Right forelimb (tissue), 1 donor: ENCODE results near the gene FURIN.
A peak's percentile ranks its signal among the peaks of the same experiment; 100 is the strongest.
"Not testable (repeated sequence)": the region's sequence is repeated elsewhere in the genome, so short reads cannot be mapped to it uniquely, and the experiment has no call there.

ENCODE experiments used
- DNase-seq: peaks from one replicate; pipeline ENCODE4 v3.0.0-alpha.2; 2018

FURIN gene

DNA sequence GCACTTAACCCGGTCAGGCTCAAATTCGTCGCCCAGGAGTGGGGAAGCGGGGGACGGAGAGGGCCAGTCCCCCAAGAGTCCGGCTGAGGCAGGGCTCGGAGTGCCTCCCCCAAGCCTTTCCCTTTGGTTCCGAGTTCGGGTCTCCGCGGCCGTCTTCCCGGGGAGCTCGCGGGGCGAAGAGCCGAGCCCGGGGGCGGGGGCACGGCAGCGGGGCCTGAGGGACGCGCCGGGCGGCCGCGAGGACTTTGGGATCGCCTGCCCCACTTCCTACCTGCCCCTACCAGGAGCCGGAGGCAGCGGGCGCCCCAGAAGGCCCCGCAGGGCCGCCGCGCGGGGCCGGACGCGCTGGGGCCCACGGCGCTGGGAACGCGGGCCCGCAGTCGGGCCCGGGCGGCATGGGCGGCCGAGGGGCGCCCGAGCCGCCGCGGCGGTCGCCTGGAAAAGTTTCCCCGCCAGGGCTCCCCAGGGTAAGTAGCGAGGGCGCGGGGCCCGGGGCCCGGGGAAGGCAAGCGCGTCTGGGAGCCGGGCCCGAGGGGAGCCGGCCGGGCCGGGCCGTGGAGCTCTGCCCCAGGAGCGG lies 2.8 kb downstream of the FURIN start:
- DNase-seq = peak; percentile 72

DNA sequence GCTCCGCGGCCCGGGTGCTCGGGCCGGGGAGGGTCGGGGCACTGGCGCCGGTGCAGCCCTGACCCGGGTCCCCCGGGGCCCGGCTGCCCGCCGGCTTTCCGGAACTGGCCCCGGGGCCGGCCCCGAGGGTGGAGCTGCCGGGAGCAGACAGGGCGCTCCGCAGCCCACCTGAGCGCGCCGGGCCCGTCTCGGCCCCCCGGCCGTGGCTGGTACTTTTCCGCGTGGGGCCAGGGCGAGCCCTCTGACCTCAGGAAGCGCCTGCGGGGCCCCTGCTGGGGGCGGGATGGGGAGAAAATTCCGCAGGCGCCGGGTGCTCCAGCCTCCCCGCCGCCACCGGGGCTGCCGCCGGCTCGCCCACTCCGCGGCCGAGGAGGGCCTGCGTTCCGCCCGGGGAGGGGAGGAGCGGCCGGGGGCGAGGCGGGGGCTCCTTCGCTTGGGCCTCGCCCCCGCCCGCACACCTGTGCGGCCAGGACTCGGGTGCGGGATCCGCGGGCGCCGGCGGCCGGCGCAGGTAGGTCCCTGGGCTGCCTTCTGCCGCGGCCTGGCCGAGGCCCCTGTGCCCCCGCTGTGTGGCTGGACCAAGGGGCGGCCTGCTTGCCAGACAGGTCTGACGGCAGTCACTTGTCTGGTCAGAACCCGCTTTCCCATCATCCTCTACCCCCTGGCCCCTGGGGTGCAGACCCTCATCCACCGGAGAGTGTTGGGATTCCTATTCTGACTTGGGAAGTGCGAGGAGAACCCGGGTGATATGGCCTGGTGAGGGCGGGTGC lies 3.5 kb downstream of the FURIN start:
- no peak for DNase-seq

DNA sequence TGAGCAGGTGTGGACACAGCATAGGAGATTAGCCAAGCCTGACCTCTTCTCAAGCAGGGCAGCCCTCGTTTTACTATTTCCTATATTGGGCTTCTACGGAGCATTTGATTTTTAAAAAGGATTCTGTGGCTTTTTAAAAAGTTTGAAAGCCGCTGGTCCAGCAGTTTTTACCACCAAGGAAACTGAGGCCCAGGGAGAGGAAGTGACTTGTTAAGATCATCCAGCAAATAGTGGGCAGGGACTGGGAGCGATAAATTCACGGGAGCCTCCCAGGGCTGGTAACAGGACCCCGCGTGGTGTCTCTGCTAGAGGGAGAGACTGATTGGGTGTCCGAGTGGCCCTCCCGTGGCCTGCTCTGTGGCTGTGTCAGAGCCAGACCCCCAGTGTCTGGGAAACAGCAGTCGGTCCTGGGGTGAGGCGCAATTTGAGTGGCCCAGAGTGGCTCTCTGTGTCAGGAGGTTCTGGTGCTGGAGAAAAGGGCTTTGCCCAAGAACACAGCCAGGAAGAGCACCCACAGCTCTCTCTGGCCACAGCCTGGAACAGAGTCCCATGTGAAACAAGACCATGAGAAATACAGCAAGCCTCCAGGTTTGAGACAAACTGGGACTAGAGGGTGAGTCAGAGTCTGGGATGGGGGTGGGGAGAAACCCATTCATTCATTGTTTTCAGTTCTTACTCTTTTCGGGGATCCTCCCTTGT lies 4.2 kb downstream of the FURIN start:
- no peak for DNase-seq

DNA sequence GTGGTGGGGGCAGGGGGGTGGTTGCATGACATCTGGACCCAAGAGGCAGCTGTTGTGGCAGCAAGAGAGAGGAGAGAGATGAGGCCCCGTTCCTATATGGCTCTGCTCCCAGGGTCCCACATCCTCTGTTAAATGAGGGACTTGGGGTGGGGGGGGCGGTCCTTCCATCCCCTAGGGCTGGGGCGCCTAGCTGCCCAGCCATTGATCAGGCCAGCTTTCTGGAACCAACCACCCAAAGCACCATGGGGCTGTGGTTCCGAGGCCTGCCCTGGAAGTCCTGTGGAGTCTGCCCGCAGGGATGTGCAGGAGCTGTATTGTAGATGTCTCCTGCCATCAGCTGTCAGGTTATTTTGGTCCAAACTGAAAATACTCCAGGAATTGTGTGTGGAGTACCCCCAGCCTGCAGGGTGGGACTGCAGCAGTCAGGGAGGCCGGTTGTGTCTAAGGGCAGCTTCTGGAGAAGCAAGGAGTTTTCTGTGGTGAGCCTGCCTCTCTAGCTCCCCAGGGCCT lies 5.2 kb downstream of the FURIN start:
- no peak for DNase-seq

DNA sequence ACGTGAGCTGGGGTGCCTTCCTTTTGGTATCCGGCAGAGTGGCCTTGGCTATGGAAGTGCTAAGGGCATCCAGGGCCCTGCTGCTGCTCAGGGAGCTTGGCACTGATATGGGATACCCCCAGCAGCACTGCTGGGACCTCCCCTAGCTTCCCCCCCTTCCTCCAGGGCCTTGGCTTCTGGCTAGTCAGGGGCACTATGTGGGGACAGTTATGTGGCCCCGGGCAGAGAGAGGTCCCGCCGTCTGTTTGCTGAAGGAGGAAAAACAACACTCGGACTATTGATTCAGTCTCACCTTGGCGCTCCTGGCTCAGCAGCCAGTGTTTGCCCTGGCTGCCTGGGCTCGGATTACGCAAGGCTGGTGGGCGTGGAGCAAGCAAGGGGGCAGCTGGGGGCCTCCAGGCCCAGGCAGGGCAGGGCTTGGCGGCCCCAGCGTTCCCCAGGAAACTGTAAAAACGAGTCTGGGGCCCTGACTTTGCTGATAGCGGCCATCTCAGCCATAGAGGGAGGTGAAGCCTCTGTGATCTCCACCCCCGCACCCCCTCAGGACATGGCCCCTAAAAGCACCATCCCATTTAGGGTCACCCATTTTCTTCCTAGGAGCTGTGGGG lies 5.7 kb downstream of the FURIN start:
- no peak for DNase-seq

DNA sequence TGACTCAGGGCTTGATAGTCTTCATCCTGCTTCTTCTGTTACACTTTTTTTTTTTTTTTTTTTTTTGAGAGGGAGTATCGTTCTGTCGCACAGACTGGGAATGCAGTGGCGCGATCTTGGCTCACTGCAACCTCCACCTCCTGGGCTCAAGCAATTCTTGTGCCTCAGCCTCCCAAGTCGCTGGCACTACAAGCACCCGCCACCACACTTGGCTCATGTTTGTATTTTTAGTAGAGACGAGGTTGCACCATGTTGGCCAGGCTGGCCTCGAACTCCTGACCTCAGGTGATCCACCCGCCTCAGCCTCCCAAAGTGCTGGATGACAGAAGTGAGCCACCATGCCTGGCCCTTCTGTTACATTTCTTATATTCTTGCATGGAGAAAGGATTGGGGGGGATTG lies 6.6 kb downstream of the FURIN start:
- not testable (repeated sequence) for DNase-seq

DNA sequence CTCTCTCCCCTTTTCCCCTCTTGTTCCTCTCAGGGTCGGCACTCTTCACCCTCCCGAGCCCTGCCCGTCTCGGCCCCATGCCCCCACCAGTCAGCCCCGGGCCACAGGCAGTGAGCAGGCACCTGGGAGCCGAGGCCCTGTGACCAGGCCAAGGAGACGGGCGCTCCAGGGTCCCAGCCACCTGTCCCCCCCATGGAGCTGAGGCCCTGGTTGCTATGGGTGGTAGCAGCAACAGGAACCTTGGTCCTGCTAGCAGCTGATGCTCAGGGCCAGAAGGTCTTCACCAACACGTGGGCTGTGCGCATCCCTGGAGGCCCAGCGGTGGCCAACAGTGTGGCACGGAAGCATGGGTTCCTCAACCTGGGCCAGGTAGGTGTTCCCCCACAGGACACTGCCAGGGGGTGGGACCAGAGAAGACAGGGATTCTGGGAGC lies 7.2 kb downstream of the FURIN start:
- DNase-seq = no peak

DNA sequence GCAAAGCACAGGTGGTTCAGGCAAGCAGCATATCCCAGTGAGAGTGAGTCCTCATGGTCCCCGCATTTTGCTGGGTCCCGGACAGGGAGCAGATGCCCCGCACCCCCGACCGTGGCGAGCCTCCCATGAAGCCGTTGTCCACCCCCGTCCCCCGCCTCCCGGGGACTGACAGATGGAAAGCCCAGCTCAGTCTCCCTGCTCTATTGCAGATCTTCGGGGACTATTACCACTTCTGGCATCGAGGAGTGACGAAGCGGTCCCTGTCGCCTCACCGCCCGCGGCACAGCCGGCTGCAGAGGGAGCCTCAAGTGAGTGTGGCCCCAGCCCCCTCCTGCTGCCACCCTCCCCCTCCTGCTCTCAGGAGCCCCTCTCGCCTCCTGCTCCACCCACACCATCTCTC lies 7.7 kb downstream of the FURIN start:
- DNase-seq = no peak

DNA sequence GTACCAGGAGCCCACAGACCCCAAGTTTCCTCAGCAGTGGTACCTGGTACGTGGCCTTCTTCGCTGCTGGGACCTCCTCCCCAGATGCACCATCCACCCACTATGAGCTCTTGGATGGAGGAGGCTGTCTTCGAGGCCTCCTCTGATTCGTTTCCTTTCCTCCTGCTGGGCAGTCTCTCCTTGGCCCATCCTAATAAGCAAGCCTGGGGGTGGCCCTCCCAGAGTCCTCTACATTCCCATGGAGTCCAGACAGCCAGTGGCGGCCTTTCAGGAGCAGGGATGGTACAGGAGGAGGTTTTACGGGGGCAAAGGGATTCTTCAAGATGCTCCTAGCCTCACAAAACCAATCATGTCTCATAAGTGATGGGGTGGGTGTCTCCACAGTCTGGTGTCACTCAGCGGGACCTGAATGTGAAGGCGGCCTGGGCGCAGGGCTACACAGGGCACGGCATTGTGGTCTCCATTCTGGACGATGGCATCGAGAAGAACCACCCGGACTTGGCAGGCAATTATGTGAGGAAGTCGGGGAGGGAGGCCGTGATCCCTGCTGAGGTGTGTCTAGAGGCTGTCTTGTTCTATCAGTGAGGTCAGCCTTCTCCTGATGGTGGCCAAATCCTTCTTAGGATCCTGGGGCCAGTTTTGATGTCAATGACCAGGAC lies 8.3 kb downstream of the FURIN start:
- DNase-seq = no peak

DNA sequence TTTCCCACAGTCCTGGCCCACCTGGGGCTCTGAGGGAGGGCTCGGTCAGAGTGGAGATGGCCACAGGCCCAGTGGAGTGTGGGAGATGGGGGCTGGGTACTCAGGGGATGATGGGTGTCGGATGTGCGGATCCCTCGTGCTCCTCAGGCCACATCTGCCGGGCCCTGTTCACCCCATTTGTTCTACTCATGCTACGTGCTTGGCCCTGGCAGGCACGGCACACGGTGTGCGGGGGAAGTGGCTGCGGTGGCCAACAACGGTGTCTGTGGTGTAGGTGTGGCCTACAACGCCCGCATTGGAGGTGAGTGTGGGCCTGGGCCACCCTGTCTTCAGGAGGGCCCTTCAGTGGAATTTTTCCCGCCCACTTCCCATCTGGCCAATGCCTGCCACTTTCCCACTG lies 8.9 kb downstream of the FURIN start:
- no peak for DNase-seq

DNA sequence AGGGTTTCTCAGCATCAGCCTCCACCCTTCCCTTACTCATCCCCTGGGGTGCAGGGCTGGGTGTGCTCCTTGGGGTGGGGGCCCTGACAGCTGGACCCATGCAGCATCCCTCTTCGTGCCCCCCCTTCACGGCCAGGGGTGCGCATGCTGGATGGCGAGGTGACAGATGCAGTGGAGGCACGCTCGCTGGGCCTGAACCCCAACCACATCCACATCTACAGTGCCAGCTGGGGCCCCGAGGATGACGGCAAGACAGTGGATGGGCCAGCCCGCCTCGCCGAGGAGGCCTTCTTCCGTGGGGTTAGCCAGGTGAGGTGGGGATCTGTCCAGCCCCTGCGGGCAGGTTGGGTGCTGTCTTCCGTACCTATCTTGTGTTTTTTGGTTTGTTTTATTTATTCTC lies 9.6 kb downstream of the FURIN start:
- no peak for DNase-seq

DNA sequence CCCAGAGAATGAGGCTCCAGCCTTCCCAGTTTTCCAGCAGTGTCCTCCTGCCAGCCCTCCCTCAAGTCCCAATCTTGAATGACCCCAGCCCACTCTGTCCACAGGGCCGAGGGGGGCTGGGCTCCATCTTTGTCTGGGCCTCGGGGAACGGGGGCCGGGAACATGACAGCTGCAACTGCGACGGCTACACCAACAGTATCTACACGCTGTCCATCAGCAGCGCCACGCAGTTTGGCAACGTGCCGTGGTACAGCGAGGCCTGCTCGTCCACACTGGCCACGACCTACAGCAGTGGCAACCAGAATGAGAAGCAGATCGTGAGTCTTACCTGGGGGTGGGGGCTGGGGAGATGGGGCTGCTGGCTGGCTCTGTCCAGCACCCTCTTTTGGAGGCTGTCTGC lies 10.3 kb downstream of the FURIN start:
- no peak for DNase-seq

DNA sequence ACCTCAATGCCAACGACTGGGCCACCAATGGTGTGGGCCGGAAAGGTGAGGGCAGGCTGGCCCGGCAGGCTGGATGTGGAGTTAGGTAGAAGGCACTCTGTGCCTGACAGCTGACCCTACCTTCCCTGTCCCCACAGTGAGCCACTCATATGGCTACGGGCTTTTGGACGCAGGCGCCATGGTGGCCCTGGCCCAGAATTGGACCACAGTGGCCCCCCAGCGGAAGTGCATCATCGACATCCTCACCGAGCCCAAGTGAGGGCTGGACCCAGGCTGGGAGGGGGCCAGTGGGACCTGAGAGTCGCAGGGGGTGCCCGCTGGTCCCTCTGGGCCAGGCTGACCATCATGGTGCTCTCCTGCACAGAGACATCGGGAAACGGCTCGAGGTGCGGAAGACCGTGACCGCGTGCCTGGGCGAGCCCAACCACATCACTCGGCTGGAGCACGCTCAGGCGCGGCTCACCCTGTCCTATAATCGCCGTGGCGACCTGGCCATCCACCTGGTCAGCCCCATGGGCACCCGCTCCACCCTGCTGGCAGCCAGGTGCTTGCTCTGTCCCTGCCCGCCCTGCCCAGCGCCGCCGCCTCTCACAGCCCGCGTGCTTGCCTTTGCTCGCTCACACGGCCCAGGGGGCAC lies 11.5 kb downstream of the FURIN start:
- DNase-seq = no peak

DNA sequence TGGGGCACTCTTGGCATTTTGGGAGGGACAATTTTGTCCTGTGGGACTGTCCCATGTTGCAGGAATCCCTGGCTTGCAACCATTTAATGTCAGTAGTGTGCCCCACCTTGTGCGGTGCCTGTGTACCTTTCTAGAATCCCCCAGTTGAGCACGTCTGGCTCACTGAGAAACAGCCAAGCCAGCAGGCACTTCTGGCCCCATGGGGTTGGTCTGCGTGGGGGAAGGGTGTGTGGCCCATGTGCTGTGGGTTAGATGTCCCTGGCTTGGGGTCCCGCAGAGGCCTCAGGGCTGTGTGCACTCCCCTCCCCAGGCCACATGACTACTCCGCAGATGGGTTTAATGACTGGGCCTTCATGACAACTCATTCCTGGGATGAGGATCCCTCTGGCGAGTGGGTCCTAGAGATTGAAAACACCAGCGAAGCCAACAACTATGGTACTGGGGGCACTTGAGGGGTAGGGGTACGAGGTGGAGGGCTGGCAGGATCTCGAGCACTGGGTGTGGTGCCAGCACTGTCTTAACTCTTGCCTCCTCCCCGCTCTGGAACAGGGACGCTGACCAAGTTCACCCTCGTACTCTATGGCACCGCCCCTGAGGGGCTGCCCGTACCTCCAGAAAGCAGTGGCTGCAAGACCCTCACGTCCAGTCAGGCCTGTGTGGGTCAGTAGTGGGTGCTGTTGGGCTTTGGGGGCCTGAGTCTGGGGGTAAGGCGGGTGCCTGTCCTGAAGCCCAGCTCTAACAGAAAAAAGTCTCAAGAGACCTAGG lies 12.2 kb downstream of the FURIN start:
- no peak for DNase-seq

DNA sequence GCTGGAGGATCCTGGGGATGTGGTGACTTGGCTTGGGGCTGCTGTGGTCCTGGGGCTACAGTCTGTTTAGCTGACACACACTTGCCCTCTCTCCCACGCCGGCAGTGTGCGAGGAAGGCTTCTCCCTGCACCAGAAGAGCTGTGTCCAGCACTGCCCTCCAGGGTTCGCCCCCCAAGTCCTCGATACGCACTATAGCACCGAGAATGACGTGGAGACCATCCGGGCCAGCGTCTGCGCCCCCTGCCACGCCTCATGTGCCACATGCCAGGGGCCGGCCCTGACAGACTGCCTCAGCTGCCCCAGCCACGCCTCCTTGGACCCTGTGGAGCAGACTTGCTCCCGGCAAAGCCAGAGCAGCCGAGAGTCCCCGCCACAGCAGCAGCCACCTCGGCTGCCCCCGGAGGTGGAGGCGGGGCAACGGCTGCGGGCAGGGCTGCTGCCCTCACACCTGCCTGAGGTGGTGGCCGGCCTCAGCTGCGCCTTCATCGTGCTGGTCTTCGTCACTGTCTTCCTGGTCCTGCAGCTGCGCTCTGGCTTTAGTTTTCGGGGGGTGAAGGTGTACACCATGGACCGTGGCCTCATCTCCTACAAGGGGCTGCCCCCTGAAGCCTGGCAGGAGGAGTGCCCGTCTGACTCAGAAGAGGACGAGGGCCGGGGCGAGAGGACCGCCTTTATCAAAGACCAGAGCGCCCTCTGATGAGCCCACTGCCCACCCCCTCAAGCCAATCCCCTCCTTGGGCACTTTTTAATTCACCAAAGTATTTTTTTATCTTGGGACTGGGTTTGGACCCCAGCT lies 13.0 kb downstream of the FURIN start:
- no peak for DNase-seq

DNA sequence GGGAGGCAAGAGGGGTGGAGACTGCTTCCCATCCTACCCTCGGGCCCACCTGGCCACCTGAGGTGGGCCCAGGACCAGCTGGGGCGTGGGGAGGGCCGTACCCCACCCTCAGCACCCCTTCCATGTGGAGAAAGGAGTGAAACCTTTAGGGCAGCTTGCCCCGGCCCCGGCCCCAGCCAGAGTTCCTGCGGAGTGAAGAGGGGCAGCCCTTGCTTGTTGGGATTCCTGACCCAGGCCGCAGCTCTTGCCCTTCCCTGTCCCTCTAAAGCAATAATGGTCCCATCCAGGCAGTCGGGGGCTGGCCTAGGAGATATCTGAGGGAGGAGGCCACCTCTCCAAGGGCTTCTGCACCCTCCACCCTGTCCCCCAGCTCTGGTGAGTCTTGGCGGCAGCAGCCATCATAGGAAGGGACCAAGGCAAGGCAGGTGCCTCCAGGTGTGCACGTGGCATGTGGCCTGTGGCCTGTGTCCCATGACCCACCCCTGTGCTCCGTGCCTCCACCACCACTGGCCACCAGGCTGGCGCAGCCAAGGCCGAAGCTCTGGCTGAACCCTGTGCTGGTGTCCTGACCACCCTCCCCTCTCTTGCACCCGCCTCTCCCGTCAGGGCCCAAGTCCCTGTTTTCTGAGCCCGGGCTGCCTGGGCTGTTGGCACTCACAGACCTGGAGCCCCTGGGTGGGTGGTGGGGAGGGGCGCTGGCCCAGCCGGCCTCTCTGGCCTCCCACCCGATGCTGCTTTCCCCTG lies 13.8 kb downstream of the FURIN start:
- DNase-seq = no peak

DNA sequence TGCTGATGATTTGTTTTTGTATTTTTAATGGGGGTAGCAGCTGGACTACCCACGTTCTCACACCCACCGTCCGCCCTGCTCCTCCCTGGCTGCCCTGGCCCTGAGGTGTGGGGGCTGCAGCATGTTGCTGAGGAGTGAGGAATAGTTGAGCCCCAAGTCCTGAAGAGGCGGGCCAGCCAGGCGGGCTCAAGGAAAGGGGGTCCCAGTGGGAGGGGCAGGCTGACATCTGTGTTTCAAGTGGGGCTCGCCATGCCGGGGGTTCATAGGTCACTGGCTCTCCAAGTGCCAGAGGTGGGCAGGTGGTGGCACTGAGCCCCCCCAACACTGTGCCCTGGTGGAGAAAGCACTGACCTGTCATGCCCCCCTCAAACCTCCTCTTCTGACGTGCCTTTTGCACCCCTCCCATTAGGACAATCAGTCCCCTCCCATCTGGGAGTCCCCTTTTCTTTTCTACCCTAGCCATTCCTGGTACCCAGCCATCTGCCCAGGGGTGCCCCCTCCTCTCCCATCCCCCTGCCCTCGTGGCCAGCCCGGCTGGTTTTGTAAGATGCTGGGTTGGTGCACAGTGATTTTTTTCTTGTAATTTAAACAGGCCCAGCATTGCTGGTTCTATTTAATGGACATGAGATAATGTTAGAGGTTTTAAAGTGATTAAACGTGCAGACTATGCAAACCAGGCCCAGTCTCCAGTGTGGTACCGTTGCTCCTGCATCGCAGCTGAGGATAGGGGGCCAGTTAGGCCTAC lies 14.6 kb downstream of the FURIN start:
- DNase-seq = no peak

DNA sequence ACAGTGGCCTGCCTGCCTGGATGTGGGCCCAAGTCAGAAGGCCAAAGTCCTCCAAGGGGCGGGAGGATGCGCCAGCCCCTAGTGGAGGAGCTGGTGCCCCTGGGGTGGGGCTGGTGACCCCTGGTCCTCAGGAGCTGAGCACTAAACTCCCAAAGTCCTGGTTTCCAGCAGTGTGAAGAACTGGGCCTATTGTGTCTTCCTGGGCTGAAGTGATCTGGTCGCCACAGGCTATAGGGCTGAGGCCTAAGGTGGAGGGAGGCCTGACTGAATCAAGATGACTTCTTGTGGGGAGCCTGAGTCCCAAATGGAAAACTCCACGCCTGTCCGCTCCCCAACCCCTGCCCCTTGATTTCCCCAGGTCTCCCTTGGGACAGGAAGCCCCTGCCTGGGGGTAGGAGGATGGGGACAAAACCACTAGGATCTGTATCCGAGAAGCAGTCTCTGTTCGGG lies 15.2 kb downstream of the FURIN start:
- DNase-seq = no peak
